Measurements from ENCODE around the gene S100A10.
A peak's percentile ranks its signal among the peaks of the same experiment; 100 is the strongest.

The S100A10 gene

DNA sequence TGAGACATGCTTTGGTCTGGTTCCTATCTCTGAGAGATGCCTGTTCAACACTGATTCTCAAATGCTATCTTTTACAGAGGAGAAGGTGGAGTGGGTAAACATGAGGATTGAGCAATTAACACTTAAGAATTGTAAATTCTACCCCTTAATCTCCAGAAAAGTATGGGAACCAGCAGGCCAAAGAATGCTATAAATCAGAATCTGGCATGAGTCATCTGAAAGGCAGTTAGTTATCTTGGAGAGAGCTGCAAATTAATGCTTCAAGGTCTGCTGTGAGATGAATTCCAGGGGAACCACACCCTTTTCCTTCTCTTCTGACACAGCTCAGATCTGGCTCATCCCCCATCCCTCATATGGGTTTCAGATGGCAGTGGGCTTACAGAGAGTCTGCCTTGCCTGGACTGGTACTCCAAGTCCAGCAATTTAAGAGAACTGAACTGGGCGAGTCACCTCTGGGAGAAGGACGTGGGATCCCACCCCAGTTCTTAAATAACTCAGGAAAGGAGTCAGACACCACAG lies 5.2 kb downstream of the S100A10 start:
- no peak for DNase-seq (ENCODE audit: low spot score)

DNA sequence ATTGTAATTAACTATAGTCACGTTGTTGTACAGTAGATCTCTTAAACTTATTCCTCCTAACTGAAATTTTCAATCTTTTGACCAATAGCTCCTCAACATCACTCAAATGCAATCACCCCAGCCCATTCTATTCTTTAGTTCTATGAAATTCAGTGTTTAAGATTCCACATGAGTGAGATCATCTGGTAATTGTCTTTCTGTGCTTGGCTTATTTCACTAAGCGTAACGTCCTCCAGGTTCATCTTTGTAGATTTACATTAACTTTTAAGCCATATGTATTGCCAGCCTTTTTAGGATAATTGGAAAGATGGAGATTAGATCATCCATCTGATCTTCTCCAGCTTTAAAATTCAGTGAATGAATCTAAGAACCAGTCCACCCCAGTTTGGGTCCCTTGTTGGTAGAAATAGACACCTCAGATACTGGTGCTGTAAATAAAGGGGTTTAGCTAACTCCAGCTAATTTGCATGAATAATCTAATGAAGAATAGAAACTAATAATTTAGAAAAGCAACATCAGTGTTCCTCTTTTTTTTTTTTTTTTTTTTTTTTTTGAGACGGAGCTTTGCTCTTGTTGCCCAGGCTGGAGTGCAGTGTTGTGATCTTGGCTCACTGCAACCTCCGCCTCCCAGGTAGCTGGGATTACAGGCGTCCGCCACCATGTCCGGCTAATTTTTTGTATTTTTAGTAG lies 7.0 kb downstream of the S100A10 start:
- no peak for DNase-seq (ENCODE audit: low spot score)

DNA sequence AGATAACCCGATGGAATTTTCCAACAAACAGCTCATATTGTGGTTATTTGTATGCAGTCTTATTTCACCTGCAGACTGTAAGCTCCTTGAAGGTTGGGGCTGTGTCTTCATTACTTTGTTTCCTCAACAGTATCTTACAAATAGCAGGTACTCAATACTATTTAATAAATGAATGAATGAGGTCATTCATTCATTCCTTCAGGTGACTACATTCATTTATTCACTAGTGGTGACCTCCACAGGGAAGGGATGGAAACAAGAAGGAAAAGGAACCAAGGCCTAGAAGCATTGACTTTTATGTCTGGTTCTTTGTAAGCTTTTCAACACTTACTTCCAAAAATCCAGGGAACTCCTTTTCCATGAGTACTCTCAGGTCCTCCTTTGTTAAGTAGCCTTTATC lies 7.9 kb downstream of the S100A10 start:
- no peak for DNase-seq (ENCODE audit: low spot score)

DNA sequence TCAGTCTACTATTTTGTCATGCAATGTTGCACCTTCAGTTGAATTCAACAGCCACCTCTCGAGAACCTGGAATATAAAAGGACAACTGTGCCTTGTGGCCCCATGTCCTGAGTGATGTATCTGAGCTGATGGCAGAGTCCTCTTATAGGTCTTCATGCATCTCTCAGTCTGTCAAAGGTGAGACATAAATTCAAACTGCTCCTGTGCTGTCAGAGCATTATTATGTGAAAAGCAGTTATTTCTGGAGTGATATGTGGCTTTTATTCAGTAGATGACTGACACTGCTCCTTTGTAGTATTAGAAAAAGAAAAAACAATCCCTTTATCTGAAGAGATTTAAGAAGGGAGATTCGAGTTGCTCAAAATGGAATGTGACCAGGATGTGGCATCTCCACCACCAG lies 8.4 kb downstream of the S100A10 start:
- no peak for DNase-seq (ENCODE audit: low spot score)

DNA sequence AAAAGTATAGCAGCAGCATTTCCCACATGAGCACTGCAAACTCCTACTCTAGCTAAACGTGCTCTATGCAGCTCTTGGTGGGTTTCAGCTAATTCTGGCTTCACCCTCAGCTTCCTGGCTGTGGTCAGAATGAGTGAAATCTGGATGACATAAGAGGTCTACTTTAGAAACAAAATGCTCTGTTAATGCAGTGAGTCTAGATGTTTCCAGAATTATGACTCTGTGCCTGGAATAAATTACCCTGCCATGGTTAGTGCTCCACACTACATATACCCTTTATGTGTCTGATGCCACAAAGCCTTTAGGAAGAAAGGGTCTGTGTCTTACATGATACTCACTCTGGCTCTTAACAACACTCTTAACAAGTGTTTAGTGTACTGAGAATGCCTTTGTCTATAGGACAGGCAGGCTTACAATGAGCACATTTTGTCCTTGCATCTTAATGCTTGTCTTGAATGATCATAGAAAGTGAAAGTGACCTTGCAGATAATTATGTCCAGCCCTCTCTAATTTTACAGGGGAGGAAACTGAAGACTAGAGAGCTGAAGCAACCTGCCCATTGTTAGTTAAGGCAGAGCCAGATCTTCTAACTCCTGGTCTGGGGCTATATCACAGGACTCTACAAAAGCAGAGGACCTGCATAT lies 9.2 kb downstream of the S100A10 start:
- peak; percentile 12 for DNase-seq (ENCODE audit: low spot score)

DNA sequence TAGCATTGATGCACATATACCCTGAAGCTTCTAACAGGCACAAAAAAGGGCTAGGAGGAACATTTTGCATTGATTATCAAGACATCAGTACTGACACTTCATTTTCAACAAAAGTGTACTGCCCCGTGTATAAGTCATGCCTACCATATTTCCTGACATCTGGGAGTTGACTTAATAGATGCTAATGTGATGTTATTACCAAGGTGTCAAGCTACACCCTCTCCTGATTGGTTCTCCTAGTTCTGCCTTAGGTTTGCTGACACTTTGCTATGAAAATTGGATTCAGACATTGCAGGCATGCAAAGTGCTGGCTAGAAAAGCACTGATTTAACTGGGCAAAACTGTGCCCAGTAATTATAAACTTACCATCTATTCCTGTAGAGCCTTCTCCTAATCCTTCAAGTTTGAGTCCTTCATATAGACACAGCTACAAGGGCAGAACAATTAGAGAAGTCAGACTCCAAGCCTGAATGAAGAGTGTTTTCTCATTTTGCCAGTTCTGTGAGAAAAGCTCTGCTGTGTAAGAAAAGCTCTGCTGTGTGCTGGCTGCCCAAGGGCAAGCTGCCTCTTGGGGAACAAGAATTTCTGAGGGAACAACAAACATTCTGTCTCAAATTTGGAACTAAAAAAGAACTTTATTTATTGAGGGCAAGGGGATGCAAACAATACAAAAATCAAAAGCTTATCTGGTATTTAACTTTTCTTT lies 11.2 kb downstream of the S100A10 start:
- DNase-seq (ENCODE audit: low spot score) = no peak

DNA sequence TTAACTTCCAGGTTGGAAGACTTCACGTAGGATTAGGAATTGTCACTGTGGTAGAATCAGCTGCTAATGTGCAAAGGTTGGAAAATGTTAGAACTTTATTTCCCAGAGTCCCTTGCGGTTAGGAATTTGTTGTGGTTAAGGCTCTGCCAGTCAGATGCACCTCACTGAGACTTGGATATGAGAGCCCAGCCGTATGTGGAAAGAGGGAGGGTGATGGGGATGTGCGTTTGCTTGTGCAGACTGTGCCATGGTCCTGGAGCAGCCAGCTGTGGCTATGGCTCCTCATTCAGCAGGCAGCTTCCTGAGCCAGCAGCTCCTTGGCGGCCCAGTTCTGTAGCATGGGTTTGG lies 12.5 kb downstream of the S100A10 start:
- DNase-seq (ENCODE audit: low spot score) = no peak

DNA sequence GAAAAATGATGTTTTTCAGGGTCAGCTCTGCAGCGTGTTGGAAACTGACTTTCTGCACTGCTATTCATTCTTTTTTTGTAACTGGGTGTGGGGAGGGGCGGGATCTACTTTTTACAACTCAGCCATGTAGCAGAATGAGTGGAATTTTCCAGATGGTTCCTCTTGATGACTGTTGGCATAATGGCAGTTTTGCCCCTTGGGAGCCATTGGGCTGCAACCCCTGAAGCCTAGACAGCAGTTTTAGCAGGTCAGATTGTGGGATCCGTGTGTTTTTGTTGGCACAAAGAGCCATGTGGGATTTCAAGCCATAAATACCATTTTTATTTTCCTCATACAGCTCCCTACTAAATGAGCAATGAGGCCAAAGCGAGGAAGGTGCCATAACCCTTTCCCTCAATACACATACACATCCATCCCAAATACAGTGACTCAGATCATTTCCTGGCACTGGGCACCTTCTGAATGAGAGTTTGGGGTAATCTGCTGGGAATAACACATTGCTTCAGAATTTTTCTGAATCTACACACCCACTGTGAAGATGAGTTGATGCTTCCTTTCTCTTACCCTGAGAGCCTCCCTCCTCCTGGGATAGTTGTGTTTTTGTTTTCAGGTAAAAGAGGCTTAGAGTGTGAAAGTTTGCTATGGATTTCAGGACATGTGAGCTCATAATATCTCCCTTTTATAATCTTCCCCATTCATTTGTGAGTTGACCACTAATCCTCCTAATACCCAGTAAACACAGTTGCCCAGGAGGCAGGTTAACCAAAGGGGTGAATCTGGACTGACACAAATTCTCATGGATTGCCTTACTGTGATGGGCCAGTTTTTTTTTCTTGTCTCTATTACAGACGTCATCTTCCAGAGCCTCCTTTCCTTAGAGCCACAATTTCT lies 13.1 kb downstream of the S100A10 start:
- no peak for DNase-seq (ENCODE audit: low spot score)

DNA sequence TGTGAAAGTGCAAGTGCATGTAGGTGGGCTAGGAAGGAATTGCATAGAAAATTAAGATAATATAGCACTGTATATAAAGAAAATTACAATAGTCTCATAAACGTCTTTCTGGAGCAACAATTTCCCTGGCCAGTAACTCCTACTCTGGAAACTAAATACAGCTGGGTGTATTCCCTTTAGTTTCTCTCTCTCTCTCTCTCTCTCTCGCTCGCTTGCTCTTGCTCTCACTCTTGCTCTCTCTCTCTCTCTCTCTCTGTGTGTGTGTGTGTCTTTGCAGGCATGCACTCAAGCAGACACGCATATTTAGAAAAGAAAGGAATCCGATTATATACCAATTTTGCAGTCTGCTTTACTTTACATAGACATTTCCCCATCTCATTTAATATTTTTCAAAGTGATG lies 14.7 kb downstream of the S100A10 start:
- DNase-seq (ENCODE audit: low spot score) = no peak

DNA sequence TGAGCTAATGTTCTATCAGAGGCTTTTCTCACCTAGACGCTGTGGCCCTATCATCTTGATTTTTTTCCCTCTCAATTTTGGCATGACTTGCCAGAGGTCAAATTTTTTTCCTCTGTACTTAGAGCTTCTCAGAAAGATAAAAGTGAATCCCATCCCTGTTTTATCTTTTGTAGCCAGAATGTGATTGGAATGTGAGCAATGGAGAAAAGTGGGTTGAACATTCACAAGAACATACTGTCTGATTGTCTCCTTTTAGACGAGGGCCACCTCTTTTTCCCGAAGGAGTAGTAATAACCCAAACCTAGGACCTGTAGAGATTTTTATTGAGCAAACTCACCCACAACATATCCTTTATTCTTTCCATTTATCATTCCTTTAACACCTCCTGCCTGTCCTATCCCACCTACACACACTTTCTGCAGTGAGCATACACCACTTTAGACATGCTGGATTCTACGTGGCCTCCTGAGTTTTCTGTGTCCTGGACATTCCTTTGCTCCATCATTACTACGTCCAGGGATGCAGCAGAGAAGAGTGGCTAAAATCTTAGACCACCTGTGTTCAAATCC lies 15.9 kb downstream of the S100A10 start:
- DNase-seq (ENCODE audit: low spot score) = no peak

DNA sequence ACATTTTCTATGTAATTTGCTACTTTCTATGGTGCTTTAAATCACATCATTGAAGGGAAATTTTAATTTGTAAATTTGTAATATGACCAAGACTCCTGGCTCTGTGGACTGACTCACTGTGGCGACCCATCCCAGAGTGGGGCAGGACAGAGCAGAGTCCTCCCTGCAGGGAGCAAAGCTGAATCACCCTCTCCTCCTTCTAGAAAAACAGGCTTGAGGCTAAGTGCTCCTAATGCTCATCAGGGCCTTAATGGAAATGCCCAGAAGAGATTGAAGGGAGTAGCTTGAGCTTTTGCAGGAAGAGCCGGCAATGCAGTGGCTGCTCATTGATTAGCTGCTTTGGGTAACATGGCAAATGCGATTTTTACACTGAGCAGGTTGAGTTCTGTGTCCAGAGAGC lies 16.8 kb downstream of the S100A10 start:
- DNase-seq (ENCODE audit: low spot score) = no peak

DNA sequence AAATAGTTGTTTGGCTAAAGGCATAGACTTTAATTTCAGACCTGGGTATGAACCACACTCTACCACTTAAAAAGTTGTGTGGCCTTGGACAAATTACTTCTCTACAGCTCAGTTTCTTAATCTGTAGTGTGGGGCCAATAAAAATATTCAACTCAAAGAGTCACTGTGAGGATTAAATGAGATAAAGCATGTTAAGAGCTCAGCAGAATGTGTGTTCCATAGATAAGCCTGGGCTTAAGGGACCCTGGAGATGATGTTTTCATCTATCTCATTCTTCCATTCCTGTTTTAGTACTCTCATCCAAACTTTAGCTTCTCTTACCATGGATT lies 17.7 kb downstream of the S100A10 start:
- DNase-seq (ENCODE audit: low spot score) = no peak

DNA sequence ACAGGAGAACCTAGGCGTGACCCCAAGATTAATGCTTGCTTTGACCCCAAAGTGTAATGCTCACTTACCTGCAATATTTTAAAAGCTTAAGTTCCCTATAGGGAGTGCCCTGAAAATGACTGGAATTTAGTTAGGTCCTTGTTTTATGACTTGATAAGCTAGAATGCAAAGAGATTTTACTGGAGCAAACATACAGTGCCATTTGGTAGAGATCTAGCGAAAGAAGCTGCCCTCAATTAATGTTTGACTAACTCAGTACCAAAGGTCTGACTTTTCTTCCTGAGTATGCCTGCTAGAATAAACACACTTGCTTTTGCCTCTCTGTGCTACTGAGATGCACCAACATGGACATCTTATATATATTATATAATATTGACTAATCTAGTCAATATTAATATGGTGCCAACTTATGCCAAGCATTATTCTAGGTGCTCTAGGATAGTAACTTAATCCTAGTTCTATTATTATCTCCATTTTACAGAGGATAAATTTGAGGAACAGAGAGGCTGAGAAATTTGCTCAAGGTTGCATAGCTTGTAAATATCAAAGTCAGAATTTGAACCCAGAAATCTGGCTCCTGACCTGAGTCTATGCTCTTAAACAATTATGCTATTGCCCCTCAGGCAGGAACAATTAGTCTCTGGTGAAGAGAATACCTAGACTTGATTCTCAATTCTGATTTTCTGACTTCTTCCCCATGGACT lies 18.2 kb downstream of the S100A10 start:
- no peak for DNase-seq (ENCODE audit: low spot score)

DNA sequence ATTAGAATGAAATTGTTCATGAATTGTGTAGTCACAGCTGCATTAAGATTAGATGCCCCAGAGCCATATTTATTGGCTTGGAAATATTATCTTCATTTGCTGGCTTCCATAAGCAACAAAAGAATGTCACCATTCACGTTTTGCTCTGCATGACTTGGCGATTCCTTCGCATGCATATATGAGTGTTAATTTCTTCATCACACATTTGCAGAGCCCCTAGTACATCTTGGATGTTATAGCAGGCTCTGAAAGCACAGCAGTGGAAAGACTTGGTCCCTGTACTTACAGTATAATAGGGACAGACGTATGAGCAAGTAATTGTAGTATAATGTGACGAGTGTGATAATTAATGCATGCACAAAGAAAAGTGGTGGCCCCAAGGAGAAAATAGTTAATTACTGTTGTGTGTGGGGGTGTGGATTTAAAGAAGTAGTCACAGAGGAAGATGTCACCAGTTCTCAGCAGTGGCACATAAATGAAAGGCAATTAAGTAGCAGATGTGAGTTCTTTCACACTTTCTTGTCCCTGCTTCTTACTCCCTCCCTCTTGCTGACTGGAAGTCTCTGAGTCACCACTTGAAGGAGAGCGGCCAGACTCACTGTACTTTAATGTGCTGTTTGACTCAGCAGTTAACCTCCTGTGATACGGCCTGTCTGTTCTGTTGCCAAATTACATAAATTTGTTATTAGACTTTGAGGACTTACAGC lies 21.0 kb downstream of the S100A10 start:
- peak; percentile 45 for DNase-seq (ENCODE audit: low spot score)

DNA sequence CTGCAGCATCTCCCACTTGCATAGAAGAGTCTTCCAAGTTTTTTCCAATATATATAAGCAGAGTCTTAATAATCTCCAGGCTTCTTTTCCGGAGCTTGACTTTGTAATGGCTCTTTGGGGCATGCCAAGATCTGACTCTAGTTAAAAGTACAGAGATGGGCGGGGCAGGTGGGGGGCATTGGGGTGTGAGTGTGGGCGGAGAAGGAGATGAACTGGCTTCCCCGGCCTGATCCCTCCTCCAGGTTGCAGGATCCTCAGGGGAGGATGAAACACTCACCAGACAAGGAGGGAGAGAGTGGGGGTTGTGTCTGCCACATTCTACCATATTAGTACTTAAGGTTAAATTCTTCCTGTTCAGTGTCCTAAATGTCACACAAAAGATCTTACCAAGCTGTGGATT lies 23.0 kb downstream of the S100A10 start:
- no peak for DNase-seq (ENCODE audit: low spot score)

DNA sequence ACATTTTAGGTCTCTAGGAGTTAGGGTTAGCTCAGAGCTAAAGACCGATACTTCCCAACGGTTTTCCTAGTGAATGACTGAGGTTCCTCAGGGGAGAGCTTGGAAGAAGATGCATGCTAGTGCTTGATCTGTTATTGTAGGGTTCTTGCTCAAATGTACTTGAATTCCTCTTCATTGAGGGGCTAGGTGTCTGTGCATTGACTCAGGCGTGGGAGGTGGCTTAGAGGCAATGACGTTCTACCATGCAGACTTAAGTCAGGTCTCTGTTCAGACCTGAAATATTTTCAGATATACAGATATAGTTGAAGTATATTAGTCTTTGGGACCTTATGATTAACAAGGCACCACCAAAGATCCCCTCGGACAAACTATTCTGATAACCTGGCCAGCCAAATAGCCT lies 23.5 kb downstream of the S100A10 start:
- DNase-seq (ENCODE audit: low spot score) = no peak

DNA sequence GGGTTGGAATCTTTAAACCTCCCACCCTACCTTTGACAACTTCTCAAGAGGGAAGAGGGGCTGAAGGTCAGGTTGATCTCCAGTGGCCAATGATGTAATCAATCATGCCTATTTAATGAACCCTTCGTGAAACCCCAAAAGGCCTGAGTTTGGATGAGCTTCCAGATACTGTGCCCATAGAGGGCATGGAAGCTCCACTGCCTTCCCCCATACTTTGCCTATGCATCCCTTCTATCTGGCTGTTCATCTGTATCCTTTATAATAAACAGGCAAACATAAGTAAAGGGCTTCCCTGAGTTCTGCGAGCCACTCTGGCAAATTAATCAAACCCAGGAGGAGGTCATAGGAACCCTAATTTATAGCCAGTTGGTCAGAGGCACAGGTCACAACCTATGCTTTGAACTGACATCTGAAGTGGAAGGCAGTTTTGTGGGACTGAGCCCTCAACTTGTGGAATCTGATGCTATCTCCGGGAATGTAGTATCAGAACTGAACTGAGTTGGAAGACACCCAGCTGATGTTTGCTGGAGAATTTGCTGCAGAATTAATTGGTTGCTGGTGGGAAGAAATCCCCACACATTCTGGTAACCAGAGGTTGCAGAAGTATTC lies 24.8 kb downstream of the S100A10 start:
- no peak for DNase-seq (ENCODE audit: low spot score)

DNA sequence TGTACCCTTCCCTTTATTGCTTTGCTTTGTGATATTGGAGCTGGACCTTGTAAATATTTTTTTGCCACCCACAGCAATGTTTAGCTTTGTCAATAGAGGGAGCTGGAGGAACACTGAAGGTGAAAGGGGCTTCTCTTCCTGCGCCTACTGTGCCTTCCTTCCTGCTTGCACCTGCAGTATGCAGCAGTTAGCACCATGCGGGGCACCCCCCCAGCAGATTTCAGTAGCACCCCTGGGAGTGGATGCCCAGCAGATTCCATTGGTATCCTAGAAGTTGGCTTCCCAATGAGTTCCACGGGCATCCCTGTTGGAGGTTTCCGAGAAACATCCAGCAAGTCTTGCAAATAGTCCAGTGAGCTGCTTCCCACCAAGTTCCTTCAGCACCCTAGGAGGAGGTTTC lies 25.6 kb downstream of the S100A10 start:
- DNase-seq (ENCODE audit: low spot score) = peak; percentile 76

DNA sequence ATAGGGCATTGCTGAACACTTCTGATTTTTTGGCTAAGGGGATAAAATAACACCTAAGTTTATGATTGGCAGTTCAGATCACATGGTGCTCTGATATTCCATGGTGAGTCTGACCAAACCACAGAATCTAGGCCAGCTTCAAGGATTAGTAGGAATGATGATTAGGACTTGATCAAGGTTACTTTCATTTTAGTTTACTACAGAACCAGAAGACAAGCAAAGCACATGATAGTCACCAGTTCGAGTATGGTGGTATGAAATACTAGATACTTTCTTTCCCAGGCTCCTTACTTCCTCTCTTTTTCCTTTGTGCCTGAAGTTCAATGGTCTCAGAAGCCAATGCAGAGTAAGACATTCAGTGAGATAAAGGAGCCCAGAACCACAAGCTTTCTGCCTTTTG lies 26.6 kb downstream of the S100A10 start:
- no peak for DNase-seq (ENCODE audit: low spot score)

DNA sequence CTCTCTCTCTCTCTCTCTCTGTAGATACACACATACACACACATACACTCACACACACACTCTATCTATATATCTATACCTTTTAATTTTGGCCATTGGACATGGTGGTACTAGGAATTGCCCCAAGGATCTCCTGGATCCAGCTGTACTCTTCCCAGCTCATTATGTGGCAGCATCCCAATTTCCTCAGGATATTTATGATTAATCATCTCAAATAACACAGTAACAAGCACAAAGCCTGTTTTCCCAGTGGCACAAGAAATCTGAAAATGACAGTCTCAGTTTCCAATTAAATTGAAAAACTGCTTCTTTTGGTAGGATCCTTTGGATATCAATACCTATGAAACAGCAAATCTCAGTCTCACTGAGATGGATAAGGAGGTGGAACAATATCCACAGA lies 27.6 kb downstream of the S100A10 start:
- no peak for DNase-seq (ENCODE audit: low spot score)

Measured in CD4-positive, alpha-beta T cell treated with Interleukin-6 at 100 ng/mL for 8 hours (primary cell).